ENCODE data around the gene CLSTN2. TPM values are rescaled to one million over a fixed set of nuclear protein-coding genes. Genes with fewer than 3 reads are reported as not detected.

CLSTN2 gene
- total RNA-seq, 1 experiment from 2014 or later: 0.07 TPM

DNA sequence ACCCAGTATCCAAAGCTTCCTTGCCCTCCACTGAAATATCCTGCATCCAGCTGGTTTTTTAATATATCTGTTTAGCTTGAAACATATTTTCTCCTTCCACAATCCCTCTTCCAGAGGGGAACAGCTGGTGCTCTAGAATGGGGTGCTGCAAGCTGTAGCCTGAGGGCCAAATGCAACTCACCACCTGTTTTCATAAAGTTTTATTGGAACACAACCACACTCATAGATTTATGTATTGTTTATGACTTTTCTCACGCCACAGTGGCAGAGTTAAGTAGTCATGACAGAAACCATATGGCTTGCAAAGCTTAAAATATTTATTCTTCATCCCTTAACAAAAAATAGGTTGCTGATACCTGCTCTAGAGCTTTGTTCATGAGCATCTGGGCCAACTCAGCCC is 298.7 kb downstream of the CLSTN2 start:
- peaks cover 30% of the 10 kb centered on the region for H3K27me3 Mint-ChIP-seq (ENCODE audit: unreplicated experiment)
- no peaks in the 10 kb centered on the region for H3K36me3 Mint-ChIP-seq (ENCODE audit: insufficient read depth, unreplicated experiment)
- H3K4me1 Mint-ChIP-seq (ENCODE audit: low read depth, unreplicated experiment): no peaks in the 10 kb centered on the region
- no TSS peak for BruUV-seq (replicated peaks)
- DNase-seq: no peak
- H3K27ac Mint-ChIP-seq (ENCODE audit: unreplicated experiment): no peak overlapping the region
- H3K9me3 Mint-ChIP-seq (ENCODE audit: low read depth, unreplicated experiment): peaks cover 22% of the 10 kb centered on the region
- TF ChIP-seq, protein P1, sequence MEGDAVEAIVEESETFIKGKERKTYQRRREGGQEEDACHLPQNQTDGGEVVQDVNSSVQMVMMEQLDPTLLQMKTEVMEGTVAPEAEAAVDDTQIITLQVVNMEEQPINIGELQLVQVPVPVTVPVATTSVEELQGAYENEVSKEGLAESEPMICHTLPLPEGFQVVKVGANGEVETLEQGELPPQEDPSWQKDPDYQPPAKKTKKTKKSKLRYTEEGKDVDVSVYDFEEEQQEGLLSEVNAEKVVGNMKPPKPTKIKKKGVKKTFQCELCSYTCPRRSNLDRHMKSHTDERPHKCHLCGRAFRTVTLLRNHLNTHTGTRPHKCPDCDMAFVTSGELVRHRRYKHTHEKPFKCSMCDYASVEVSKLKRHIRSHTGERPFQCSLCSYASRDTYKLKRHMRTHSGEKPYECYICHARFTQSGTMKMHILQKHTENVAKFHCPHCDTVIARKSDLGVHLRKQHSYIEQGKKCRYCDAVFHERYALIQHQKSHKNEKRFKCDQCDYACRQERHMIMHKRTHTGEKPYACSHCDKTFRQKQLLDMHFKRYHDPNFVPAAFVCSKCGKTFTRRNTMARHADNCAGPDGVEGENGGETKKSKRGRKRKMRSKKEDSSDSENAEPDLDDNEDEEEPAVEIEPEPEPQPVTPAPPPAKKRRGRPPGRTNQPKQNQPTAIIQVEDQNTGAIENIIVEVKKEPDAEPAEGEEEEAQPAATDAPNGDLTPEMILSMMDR (IDR thresholded peaks at IDR 0.05; ENCODE audit: unreplicated experiment): no peak
- CTCF ChIA-PET: no interaction called here
- no peak overlapping the region for H3K4me3 Mint-ChIP-seq (ENCODE audit: low read depth, unreplicated experiment)
- intact Hi-C loops (cut with micrococcal nuclease; ENCODE audit: unreplicated experiment): no loop called here

DNA sequence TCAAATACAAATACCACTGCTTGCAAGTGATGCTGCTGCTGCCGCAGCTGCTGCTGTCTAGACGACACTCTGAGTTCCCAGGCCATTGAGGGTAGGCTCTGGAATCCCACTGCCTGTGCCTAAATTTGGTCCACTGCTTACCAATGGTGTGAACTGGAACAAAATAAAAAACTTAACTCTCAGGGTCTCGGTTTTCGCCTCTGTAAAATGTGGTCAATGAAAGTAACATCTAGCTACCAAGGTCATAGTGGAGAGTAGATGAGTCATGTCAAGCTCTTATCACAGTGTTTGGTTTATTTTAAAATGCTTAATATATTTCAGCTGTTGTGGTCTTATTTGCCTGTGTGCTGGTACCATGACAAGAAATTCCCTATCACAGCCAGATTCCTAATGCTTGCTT is 299.3 kb downstream of the CLSTN2 start:
- intact Hi-C loops (cut with micrococcal nuclease; ENCODE audit: unreplicated experiment): no loop called here
- TF ChIP-seq, protein P1 (IDR thresholded peaks at IDR 0.05; ENCODE audit: unreplicated experiment): no peak

DNA sequence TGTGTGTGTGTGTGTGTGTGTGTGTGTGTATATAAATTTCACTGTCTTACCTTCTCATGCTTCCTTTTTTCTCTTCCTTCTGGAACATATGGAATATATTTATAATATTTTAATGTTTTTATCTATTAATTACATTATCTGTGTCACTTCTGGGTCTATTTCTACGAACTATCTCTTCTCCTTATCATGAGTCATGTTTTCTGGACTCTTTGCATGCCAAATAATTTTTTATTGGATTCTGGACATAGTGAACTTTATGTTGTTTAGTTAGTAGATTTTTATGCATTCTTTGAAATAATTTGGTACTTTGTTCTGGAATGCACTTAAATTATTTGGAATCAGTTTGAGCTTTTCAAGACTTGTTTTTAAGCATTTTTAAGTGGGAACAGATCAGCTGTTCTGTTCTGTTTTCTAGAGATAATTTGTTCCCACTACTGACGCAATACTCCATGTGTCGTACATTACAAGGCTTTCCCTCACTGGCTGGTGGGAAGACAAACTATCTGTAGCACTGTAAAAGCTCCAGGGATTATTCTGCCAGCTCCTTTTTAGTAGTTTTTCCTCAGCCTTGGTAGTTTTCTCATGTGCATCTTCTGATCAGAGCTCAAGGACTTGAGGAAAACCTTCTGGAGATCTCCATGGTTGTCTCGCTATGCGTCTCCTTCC is 302.0 kb downstream of the CLSTN2 start:
- Mint-ChIP-seq H3K36me3 (ENCODE audit: insufficient read depth, unreplicated experiment) (no peaks in the 10 kb centered on the region), H3K9me3 (ENCODE audit: low read depth, unreplicated experiment) (peaks cover 14% of the 10 kb centered on the region), H3K27ac (ENCODE audit: unreplicated experiment) (no peak overlapping the region), H3K4me3 (ENCODE audit: low read depth, unreplicated experiment) (no peak overlapping the region), H3K4me1 (ENCODE audit: low read depth, unreplicated experiment) (no peaks in the 10 kb centered on the region), H3K27me3 (ENCODE audit: unreplicated experiment) (peaks cover 14% of the 10 kb centered on the region)
- intact Hi-C loops (cut with micrococcal nuclease; ENCODE audit: unreplicated experiment): no loop called here
- TF ChIP-seq, protein P1 (IDR thresholded peaks at IDR 0.05; ENCODE audit: unreplicated experiment): no peak
- CTCF ChIA-PET: interaction anchor here (1.1 kb wide), 1 partner anchor 9 kb away, joined by 3 read pairs; no protein-coding TSS in a partner anchor
- DNase-seq: no peak
- BruUV-seq (replicated peaks): no TSS peak

More for the DNA sequence above, 299.3 kb downstream of the CLSTN2 start:
- H3K27ac Mint-ChIP-seq (ENCODE audit: unreplicated experiment): no peak overlapping the region
- peaks cover 19% of the 10 kb centered on the region for H3K9me3 Mint-ChIP-seq (ENCODE audit: low read depth, unreplicated experiment)
- H3K4me1 Mint-ChIP-seq (ENCODE audit: low read depth, unreplicated experiment): no peaks in the 10 kb centered on the region
- no TSS peak for BruUV-seq (replicated peaks)
- no peak for DNase-seq
- H3K27me3 Mint-ChIP-seq (ENCODE audit: unreplicated experiment): peaks cover 25% of the 10 kb centered on the region
- CTCF ChIA-PET: no interaction called here
- no peaks in the 10 kb centered on the region for H3K36me3 Mint-ChIP-seq (ENCODE audit: insufficient read depth, unreplicated experiment)
- H3K4me3 Mint-ChIP-seq (ENCODE audit: low read depth, unreplicated experiment): no peak overlapping the region

DNA sequence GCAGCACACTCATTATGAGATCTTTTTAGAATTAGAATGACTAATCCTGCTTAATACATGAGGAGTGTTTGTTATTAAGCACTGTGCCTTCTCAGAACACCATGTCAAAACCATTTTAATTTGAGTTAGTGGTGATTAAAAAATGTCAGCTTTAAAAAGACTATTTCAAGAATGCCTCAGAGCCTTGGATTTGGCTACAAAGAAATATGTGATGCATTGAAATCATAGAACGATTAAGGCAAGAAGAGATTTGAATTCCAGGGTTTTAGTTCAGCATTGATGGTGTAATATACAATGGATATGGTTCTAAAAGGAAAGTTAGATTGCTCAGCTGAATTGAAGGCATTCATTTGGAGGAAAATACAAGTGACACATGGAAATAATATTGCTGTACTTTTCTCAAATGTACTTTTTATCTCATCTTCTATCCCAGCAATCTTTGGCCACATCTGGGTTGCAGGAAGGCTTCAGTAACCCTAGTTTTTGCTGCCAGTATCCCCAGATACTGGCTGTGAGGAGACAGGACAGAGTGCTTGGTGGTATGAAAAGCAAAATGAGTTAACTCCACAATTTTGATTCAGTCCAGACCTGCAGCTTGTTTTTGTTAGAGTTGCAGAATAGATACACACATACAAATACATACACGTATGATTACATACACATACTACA is 303.8 kb downstream of the CLSTN2 start:
- no peak for DNase-seq
- no peaks in the 10 kb centered on the region for H3K27me3 Mint-ChIP-seq (ENCODE audit: unreplicated experiment)
- TF ChIP-seq, protein P1 (IDR thresholded peaks at IDR 0.05; ENCODE audit: unreplicated experiment): no peak
- no TSS peak for BruUV-seq (replicated peaks)
- no peaks in the 10 kb centered on the region for H3K4me1 Mint-ChIP-seq (ENCODE audit: low read depth, unreplicated experiment)
- H3K4me3 Mint-ChIP-seq (ENCODE audit: low read depth, unreplicated experiment): no peak overlapping the region
- H3K36me3 Mint-ChIP-seq (ENCODE audit: insufficient read depth, unreplicated experiment): no peaks in the 10 kb centered on the region
- peaks cover 5% of the 10 kb centered on the region for H3K9me3 Mint-ChIP-seq (ENCODE audit: low read depth, unreplicated experiment)
- no peak overlapping the region for H3K27ac Mint-ChIP-seq (ENCODE audit: unreplicated experiment)
- CTCF ChIA-PET: no interaction called here
- intact Hi-C loops (cut with micrococcal nuclease; ENCODE audit: unreplicated experiment): no loop called here
